NB4 (cell line): Measurements from ENCODE around the gene DLEU7.

Source experiments
- DNase-seq: peaks from one replicate; pipeline ENCODE4 v3.0.0; 2010; ENCODE audit warnings: low read depth
- H3K4me3 ChIP-seq: one replicate; pipeline ENCODE4 v1.5.1; 2011; ENCODE audit warnings: mild to moderate bottlenecking, low read depth, low read length, moderate library complexity
- CTCF ChIP-seq: IDR thresholded peaks from one replicate; pipeline ENCODE4 v1.5.1; 2012; ENCODE audit warnings: low read depth, low read length
- MAX ChIP-seq: IDR thresholded peaks from 2 replicates; pipeline ENCODE4 v1.6.1; 2011; ENCODE audit warnings: low read depth, low read length
- MYC ChIP-seq: IDR thresholded peaks from 2 replicates; pipeline ENCODE4 v1.6.1; 2011; ENCODE audit warnings: low read depth, low read length
- POLR2A ChIP-seq: IDR thresholded peaks from 2 replicates; pipeline ENCODE4 v1.6.1; 2011; ENCODE audit warnings: mild to moderate bottlenecking; ENCODE audit not compliant: insufficient read length; ENCODE audit errors: extremely low read depth

Gene DLEU7

GRCh38 chr13:50787316-50788195 is 55.9 kb downstream of the DLEU7 start:
- no peak for DNase-seq
- TF ChIP-seq MYC = no peak
- TF ChIP-seq CTCF = no peak
- no peak for TF ChIP-seq POLR2A
- TF ChIP-seq MAX = no peak
- H3K4me3 ChIP-seq = no peak overlapping the region

GRCh38 chr13:50783717-50784290 is 59.7 kb downstream of the DLEU7 start:
- no peak overlapping the region for H3K4me3 ChIP-seq
- no peak for TF ChIP-seq MYC
- TF ChIP-seq MAX = no peak
- no peak for TF ChIP-seq POLR2A
- TF ChIP-seq CTCF = no peak
- peak; percentile 27 for DNase-seq

- no peak overlapping the region for H3K4me3 ChIP-seq
- DNase-seq = no peak
- TF ChIP-seq MAX = no peak
- no peak for TF ChIP-seq MYC
- TF ChIP-seq CTCF = no peak
- TF ChIP-seq POLR2A = no peak
These were observed 60.4 kb downstream of the DLEU7 start for GRCh38 chr13:50783066-50783465.

GRCh38 chr13:50780201-50781015 is 63.1 kb downstream of the DLEU7 start:
- TF ChIP-seq POLR2A (no peak), MAX (no peak), MYC (no peak), CTCF (no peak)
- no peak for DNase-seq
- H3K4me3 ChIP-seq = no peak overlapping the region

GRCh38 chr13:50779443-50780200 is 63.9 kb downstream of the DLEU7 start:
- H3K4me3 ChIP-seq = no peak overlapping the region
- no peak for DNase-seq
- TF ChIP-seq MAX = no peak
- no peak for TF ChIP-seq MYC
- no peak for TF ChIP-seq POLR2A
